GM12878 (cell line): ENCODE results near the gene C1orf74. TPM values are rescaled to one million over a fixed set of nuclear protein-coding genes. Genes with fewer than 3 reads are reported as not detected.

Source experiments
- ASH2L ChIP-seq: fragments of 300-600, 200-600 bp; sonication (generic); IDR thresholded peaks from 2 replicates; pipeline ENCODE4 v1.6.1; 2017; ENCODE audit warnings: low read depth, mild to moderate bottlenecking, borderline replicate concordance
- CREM ChIP-seq: IDR thresholded peaks from 2 replicates; pipeline ENCODE4 v1.6.1; 2014; ENCODE audit warnings: antibody characterized with exemption, low read depth
- ESRRA ChIP-seq: IDR thresholded peaks from 2 replicates; pipeline ENCODE4 v1.6.1; 2012; ENCODE audit warnings: mild to moderate bottlenecking, low read length, improper control_type of control experiment
- IKZF2 ChIP-seq, 2 experiments: fragments of 450-650 bp; IDR thresholded peaks; 2 replicates each; pipeline ENCODE4 v1.6.1; 2017; ENCODE audit warnings: mild to moderate bottlenecking in 2 of 2, moderate library complexity in 2 of 2
- KLF5 ChIP-seq: fragments of 450-650 bp; IDR thresholded peaks from 2 replicates; pipeline ENCODE4 v1.6.1; 2014; ENCODE audit warnings: mild to moderate bottlenecking; ENCODE audit not compliant: partially characterized antibody
- MYC ChIP-seq: IDR thresholded peaks from 2 replicates; pipeline ENCODE4 v1.6.1; 2011; ENCODE audit warnings: mild to moderate bottlenecking, low read length, moderate library complexity, inconsistent platforms; ENCODE audit not compliant: insufficient read depth, insufficient replicate concordance, insufficient read length, severe bottlenecking
- NR2C1 ChIP-seq: fragments of 450-650 bp; IDR thresholded peaks from 2 replicates; pipeline ENCODE4 v1.6.1; 2017; ENCODE audit warnings: antibody characterized with exemption, mild to moderate bottlenecking, moderate library complexity
- RAD21 ChIP-seq: IDR thresholded peaks from 2 replicates; pipeline ENCODE4 v1.6.1; 2011; ENCODE audit warnings: mild to moderate bottlenecking, low read depth, low read length, moderate library complexity; ENCODE audit not compliant: insufficient read depth
- RB1 ChIP-seq: fragments of 450-650 bp; formaldehyde crosslinking; IDR thresholded peaks from 2 replicates; pipeline ENCODE4 v1.6.1; 2017; ENCODE audit warnings: mild to moderate bottlenecking, borderline replicate concordance
- RFX5 ChIP-seq: IDR thresholded peaks from 2 replicates; pipeline ENCODE4 v1.6.1; 2011; ENCODE audit warnings: low read depth, low read length, improper control_type of control experiment
- STAT1 ChIP-seq: fragments of 450-650 bp; conservative IDR thresholded peaks from 2 replicates; pipeline ENCODE4 v1.6.1; 2014; ENCODE audit warnings: antibody characterized with exemption, mild to moderate bottlenecking
- TARDBP ChIP-seq: IDR thresholded peaks from 2 replicates; pipeline ENCODE4 v1.6.1; 2016; ENCODE audit warnings: borderline replicate concordance
- WRNIP1 ChIP-seq: IDR thresholded peaks from 2 replicates; pipeline ENCODE4 v1.6.1; 2011; ENCODE audit warnings: low read depth, low read length, improper control_type of control experiment, borderline replicate concordance
- ZNF207 ChIP-seq: fragments of 450-650 bp; IDR thresholded peaks from 2 replicates; pipeline ENCODE4 v1.6.1; 2014; ENCODE audit warnings: antibody characterized with exemption, mild to moderate bottlenecking, borderline replicate concordance
- polyA plus RNA-seq, 11 experiments: library from polyadenylated mRNA; depleted of rRNA in 4 of 11; unstranded in 6 of 11; stranded (reverse) in 5 of 11; fragments of >200 nt; fragmentation: Nextera tagmentation in 4 of 11; fragmentation: Illumina TruSeq in 1 of 11; extraction: Ambion mirVana in 4 of 11; extraction: Trizol in 1 of 11; gene quantifications; 1 replicate in 1 of 11; 2 replicates in 10 of 11; pipeline versions ENCODE4 v1.2.1 to v1.2.3, GENCODE V29; 2011 to 2016; ENCODE audit warnings: inconsistent platforms in 2 of 11, missing spikeins in 2 of 11, low read depth in 1 of 11
- total RNA-seq, 4 experiments: library from RNA; depleted of rRNA in 3 of 4; stranded (reverse); fragments of >200 nt in 3 of 4; fragmentation: Illumina TruSeq in 1 of 4; extraction: Trizol in 1 of 4; gene quantifications; 2 replicates each; pipeline versions ENCODE4 v1.2.1 to v1.2.3, GENCODE V29; 2013 to 2021
- TF ChIP-seq, protein P1 (sequence below): fragments of 450-650 bp; IDR thresholded peaks from 2 replicates; pipeline ENCODE4 v1.6.1; 2017; ENCODE audit warnings: mild to moderate bottlenecking, moderate library complexity
- TF ChIP-seq, protein P2 (sequence below): IDR thresholded peaks from 2 replicates; pipeline ENCODE4 v1.6.1; 2012; ENCODE audit warnings: low read depth, low read length, improper control_type of control experiment
- TF ChIP-seq, protein P3 (sequence below): fragments of 450-650 bp; IDR thresholded peaks from 2 replicates; pipeline ENCODE4 v1.6.1; 2018; ENCODE audit warnings: borderline replicate concordance, mild to moderate bottlenecking; ENCODE audit not compliant: partially characterized antibody
- TF ChIP-seq, protein P4 (sequence below): IDR thresholded peaks from 2 replicates; pipeline ENCODE4 v1.6.1; 2012; ENCODE audit warnings: mild to moderate bottlenecking, low read depth, low read length

The C1orf74 gene
- total and polyA plus RNA-seq, 10 of the 15 experiments (the other 5 are each of a cell fraction or from before 2014, with no cell fraction given), result 3.1 to 5.5 (median 3.6) TPM

DNA sequence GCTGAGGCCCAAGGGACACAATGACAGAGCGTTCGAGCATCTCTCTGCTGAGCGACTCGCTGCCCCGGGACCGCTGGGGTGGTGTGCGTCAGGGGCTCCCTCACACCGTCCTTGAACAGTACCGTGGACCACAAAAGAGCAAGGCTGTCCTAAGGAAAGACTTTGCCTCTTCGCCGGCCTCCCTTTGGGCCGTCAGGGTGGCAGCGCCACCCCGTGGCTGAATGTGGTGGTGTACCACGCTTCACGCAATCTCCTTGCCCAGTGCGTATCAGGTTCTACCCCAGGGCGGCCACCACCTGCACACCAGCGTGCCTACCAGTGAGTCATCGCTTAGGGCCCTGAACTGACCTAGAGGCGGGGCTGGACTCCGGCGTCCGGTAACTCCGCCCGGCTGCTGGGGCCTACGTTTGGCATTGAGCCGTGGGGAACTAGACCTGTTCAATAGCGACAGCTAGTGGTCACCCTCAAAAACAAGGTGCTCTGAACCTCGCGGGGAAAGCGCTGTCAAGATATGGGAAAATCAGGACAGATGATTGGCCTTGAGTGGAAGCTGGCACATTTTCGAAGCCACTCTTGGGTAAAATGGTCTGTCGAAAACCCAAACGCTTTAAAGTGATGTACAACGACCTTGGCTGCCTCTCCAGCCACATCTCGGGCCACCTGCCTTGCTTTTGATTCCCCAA, 36.6 kb downstream of the C1orf74 start (continued):
- TF ChIP-seq NR2C1 (0 out of 2 replicates have a peak, but pooled peaks have one; percentile 5), TARDBP (0 out of 2 replicates have a peak, but pooled peaks have one; percentile 32), WRNIP1 (no peak), ZNF207 (peak; percentile 91), RAD21 (peak; percentile 67), STAT1 (peak; percentile 79; the same call in 1 of the 2 replicates), ASH2L (no peak), MYC (peak; percentile 51), KLF5 (no peak), RFX5 (peak; percentile 60; the same call in 1 of the 2 replicates), RB1 (peak; percentile 93; the same call in 1 of the 2 replicates), CREM (peak; percentile 67), IKZF2 (IDR thresholded peaks at IDR 0.05) (peak in 1 of 2 experiments; percentile 39; a peak in 2 of 4 replicates), ESRRA (0 out of 2 replicates have a peak, but pooled peaks have one; percentile 37)
- TF ChIP-seq, protein P1, sequence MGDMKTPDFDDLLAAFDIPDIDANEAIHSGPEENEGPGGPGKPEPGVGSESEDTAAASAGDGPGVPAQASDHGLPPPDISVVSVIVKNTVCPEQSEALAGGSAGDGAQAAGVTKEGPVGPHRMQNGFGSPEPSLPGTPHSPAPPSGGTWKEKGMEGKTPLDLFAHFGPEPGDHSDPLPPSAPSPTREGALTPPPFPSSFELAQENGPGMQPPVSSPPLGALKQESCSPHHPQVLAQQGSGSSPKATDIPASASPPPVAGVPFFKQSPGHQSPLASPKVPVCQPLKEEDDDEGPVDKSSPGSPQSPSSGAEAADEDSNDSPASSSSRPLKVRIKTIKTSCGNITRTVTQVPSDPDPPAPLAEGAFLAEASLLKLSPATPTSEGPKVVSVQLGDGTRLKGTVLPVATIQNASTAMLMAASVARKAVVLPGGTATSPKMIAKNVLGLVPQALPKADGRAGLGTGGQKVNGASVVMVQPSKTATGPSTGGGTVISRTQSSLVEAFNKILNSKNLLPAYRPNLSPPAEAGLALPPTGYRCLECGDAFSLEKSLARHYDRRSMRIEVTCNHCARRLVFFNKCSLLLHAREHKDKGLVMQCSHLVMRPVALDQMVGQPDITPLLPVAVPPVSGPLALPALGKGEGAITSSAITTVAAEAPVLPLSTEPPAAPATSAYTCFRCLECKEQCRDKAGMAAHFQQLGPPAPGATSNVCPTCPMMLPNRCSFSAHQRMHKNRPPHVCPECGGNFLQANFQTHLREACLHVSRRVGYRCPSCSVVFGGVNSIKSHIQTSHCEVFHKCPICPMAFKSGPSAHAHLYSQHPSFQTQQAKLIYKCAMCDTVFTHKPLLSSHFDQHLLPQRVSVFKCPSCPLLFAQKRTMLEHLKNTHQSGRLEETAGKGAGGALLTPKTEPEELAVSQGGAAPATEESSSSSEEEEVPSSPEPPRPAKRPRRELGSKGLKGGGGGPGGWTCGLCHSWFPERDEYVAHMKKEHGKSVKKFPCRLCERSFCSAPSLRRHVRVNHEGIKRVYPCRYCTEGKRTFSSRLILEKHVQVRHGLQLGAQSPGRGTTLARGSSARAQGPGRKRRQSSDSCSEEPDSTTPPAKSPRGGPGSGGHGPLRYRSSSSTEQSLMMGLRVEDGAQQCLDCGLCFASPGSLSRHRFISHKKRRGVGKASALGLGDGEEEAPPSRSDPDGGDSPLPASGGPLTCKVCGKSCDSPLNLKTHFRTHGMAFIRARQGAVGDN, result peak; percentile 77
- TF ChIP-seq, protein P2, sequence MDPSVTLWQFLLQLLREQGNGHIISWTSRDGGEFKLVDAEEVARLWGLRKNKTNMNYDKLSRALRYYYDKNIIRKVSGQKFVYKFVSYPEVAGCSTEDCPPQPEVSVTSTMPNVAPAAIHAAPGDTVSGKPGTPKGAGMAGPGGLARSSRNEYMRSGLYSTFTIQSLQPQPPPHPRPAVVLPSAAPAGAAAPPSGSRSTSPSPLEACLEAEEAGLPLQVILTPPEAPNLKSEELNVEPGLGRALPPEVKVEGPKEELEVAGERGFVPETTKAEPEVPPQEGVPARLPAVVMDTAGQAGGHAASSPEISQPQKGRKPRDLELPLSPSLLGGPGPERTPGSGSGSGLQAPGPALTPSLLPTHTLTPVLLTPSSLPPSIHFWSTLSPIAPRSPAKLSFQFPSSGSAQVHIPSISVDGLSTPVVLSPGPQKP, result 0 out of 2 replicates have a peak, but pooled peaks have one; percentile 40
- TF ChIP-seq, protein P3, sequence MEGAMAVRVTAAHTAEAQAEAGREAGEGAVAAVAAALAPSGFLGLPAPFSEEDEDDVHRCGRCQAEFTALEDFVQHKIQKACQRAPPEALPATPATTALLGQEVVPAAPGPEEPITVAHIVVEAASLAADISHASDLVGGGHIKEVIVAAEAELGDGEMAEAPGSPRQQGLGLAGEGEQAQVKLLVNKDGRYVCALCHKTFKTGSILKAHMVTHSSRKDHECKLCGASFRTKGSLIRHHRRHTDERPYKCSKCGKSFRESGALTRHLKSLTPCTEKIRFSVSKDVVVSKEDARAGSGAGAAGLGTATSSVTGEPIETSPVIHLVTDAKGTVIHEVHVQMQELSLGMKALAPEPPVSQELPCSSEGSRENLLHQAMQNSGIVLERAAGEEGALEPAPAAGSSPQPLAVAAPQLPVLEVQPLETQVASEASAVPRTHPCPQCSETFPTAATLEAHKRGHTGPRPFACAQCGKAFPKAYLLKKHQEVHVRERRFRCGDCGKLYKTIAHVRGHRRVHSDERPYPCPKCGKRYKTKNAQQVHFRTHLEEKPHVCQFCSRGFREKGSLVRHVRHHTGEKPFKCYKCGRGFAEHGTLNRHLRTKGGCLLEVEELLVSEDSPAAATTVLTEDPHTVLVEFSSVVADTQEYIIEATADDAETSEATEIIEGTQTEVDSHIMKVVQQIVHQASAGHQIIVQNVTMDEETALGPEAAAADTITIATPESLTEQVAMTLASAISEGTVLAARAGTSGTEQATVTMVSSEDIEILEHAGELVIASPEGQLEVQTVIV, result no peak
- TF ChIP-seq, protein P4, sequence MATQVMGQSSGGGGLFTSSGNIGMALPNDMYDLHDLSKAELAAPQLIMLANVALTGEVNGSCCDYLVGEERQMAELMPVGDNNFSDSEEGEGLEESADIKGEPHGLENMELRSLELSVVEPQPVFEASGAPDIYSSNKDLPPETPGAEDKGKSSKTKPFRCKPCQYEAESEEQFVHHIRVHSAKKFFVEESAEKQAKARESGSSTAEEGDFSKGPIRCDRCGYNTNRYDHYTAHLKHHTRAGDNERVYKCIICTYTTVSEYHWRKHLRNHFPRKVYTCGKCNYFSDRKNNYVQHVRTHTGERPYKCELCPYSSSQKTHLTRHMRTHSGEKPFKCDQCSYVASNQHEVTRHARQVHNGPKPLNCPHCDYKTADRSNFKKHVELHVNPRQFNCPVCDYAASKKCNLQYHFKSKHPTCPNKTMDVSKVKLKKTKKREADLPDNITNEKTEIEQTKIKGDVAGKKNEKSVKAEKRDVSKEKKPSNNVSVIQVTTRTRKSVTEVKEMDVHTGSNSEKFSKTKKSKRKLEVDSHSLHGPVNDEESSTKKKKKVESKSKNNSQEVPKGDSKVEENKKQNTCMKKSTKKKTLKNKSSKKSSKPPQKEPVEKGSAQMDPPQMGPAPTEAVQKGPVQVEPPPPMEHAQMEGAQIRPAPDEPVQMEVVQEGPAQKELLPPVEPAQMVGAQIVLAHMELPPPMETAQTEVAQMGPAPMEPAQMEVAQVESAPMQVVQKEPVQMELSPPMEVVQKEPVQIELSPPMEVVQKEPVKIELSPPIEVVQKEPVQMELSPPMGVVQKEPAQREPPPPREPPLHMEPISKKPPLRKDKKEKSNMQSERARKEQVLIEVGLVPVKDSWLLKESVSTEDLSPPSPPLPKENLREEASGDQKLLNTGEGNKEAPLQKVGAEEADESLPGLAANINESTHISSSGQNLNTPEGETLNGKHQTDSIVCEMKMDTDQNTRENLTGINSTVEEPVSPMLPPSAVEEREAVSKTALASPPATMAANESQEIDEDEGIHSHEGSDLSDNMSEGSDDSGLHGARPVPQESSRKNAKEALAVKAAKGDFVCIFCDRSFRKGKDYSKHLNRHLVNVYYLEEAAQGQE, result peak; percentile 29; the same call in 1 of the 2 replicates
